ENCODE data around the gene C1orf116. TPM values are rescaled to one million over a fixed set of nuclear protein-coding genes. Genes with fewer than 3 reads are reported as not detected.

The C1orf116 gene
- polyA plus RNA-seq, 3 donors: 0.03 to 0.04 TPM; not detected in 1

DNA sequence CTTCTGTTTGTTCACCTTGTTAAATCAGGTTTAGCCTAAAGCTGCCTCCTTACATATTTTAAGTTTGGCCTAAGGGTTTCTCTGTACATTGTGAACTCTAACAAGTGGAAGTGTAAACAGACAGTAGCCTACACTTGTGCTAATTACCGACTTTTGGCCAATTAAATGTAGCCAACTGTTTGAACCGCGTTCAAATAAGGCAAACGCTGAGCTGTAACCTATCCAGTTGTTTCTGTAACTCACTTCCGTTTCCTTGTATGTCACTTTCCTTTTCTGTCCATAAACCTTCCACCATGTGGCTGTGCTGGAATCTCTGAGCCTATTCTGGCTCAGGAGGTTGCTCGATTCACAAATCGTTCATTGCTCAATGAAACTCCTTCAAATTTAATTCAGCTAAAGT lies 54.3 kb downstream of the C1orf116 start:
- H3K4me3 ChIP-seq (replicated peaks in 1 of 3; ENCODE audit: low read depth in 2 of 3, low read length in 3 of 3): no peak overlapping the region
- Mint-ChIP-seq H3K4me3 (no peak overlapping the region), H3K27me3 (ENCODE audit: low read depth in 3 of 3) (peaks cover 6 to 11% (median 10%) of the 10 kb centered on the region in 3 donors), H3K36me3 (peaks cover 0 to 2% of the 10 kb centered on the region in 2 donors), H3K4me1 (peaks cover 2% of the 10 kb centered on the region), H3K9me3 (no peaks in the 10 kb centered on the region), H3K27ac (no peak overlapping the region)
- no peaks in the 10 kb centered on the region for H3K9me3 ChIP-seq (replicated peaks in 1 of 2; ENCODE audit: control insufficient read depth in 1 of 2, insufficient read depth in 1 of 2, low read length in 2 of 2)
- H3K27me3 ChIP-seq (ENCODE audit: control insufficient read depth in 2 of 2, insufficient read depth in 2 of 2, low read length in 2 of 2): peaks cover 0 to under 1% of the 10 kb centered on the region in 2 donors
- H3K4me1 ChIP-seq (ENCODE audit: control insufficient read depth in 1 of 2, insufficient read depth in 2 of 2, low read length in 2 of 2): no peaks in the 10 kb centered on the region
- no peak overlapping the region for H2AFZ ChIP-seq (ENCODE audit: insufficient read depth, low read depth, low read length, poor library complexity, severe bottlenecking)
- no peak overlapping the region for H3K4me2 ChIP-seq (replicated peaks; ENCODE audit: extremely low read depth, low read length, poor library complexity, severe bottlenecking)
- DNase-seq: no peak
- TF ChIP-seq CTCF (IDR thresholded peaks at IDR 0.05): no peak
- no peak overlapping the region for H3K9ac ChIP-seq (ENCODE audit: insufficient read depth, low read length, poor library complexity, severe bottlenecking)
- no peaks in the 10 kb centered on the region for H3K79me2 ChIP-seq (ENCODE audit: insufficient read depth, low read length)
- no peaks in the 10 kb centered on the region for H3K36me3 ChIP-seq (replicated peaks in 1 of 2; ENCODE audit: control insufficient read depth in 1 of 2, insufficient read depth in 2 of 2, low read length in 2 of 2)
- intact Hi-C loops (cut with micrococcal nuclease): loop anchor here in 1 of 2 donors (10.0 kb wide), 1 partner anchor 63 kb away; no protein-coding TSS in a partner anchor
- 79% methylated on average over 5 of the region's 7 CpGs for WGBS (ENCODE audit: insufficient coverage)
- H4K20me1 ChIP-seq (ENCODE audit: insufficient read depth, low read length): no peaks in the 10 kb centered on the region
- H3K27ac ChIP-seq (ENCODE audit: low read depth in 1 of 2, low read length in 2 of 2): no peak overlapping the region

DNA sequence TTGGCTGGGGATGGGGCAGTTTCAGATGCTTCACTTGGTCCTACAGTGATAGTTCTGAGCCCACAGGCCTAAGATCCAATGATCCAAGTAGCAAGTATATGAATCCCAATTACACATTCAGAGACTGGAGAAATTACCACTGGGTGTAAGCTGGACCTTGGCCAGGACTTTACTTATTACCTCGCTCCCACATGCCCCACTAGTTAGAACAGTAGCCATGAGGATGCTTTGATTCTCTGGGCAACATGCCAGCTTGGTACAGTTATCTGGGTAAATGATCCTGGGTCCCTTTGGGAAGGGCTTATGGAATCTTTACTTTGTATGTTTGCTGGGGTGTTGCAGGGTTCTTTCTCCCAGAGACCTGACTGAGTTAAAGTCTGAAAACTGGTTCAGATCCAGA lies 57.2 kb downstream of the C1orf116 start:
- H3K27me3 ChIP-seq (ENCODE audit: control insufficient read depth in 2 of 2, insufficient read depth in 2 of 2, low read length in 2 of 2): no peaks in the 10 kb centered on the region
- no peak for DNase-seq
- intact Hi-C loops (cut with micrococcal nuclease): loop anchor here in 1 of 2 donors (10.0 kb wide), 1 partner anchor 61 kb away; no protein-coding TSS in a partner anchor
- WGBS (ENCODE audit: insufficient coverage): no CpG with 5 or more reads among the region's 1 CpG
- Mint-ChIP-seq H3K27me3 (ENCODE audit: low read depth in 3 of 3) (peaks cover 8 to 11% (median 9%) of the 10 kb centered on the region in 3 donors), H3K4me1 (peaks cover 14% of the 10 kb centered on the region), H3K4me3 (no peak overlapping the region), H3K36me3 (peaks cover 0 to 2% of the 10 kb centered on the region in 2 donors), H3K9me3 (no peaks in the 10 kb centered on the region), H3K27ac (no peak overlapping the region)
- no peaks in the 10 kb centered on the region for H3K9me3 ChIP-seq (replicated peaks in 1 of 2; ENCODE audit: control insufficient read depth in 1 of 2, insufficient read depth in 1 of 2, low read length in 2 of 2)
- H4K20me1 ChIP-seq (ENCODE audit: insufficient read depth, low read length): no peaks in the 10 kb centered on the region
- no peak overlapping the region for H3K27ac ChIP-seq (ENCODE audit: low read depth in 1 of 2, low read length in 2 of 2)
- H3K4me1 ChIP-seq (ENCODE audit: control insufficient read depth in 1 of 2, insufficient read depth in 2 of 2, low read length in 2 of 2): peaks cover 12 to 13% of the 10 kb centered on the region in 2 donors
- no peak overlapping the region for H3K4me2 ChIP-seq (replicated peaks; ENCODE audit: extremely low read depth, low read length, poor library complexity, severe bottlenecking)
- no peak overlapping the region for H3K9ac ChIP-seq (ENCODE audit: insufficient read depth, low read length, poor library complexity, severe bottlenecking)
- H2AFZ ChIP-seq (ENCODE audit: insufficient read depth, low read depth, low read length, poor library complexity, severe bottlenecking): no peak overlapping the region
- no peak overlapping the region for H3K4me3 ChIP-seq (replicated peaks in 1 of 3; ENCODE audit: low read depth in 2 of 3, low read length in 3 of 3)
- no peaks in the 10 kb centered on the region for H3K36me3 ChIP-seq (replicated peaks in 1 of 2; ENCODE audit: control insufficient read depth in 1 of 2, insufficient read depth in 2 of 2, low read length in 2 of 2)
- no peaks in the 10 kb centered on the region for H3K79me2 ChIP-seq (ENCODE audit: insufficient read depth, low read length)
- no peak for TF ChIP-seq CTCF (IDR thresholded peaks at IDR 0.05)
